K562 (cell line): ENCODE data around the gene TP53BP1. TPM values are rescaled to one million over a fixed set of nuclear protein-coding genes. Genes with fewer than 3 reads are reported as not detected.

ENCODE experiments used
- ATAC-seq: fragments of 200-7000 bp; cut with Tn5 transposase; 3 replicates; pipeline ENCODE4 v1.9.1; 2020; ENCODE audit warnings: moderate library complexity
- BruUV-seq: library from RNA; stranded (reverse); fragments of 400-500 nt; replicated peaks from 2 replicates; lab custom pipeline; 2021; lab: Mats Ljungman, UMichigan
- CTCF ChIA-PET: fragments of 300-600 bp; formaldehyde crosslinking; extraction: SDS; loops from one replicate; lab custom pipeline; 2021; ENCODE audit warnings: low intra/inter-chr PET ratio; lab: Yijun Ruan, JAX
- POLR2A ChIA-PET: fragments of 300-600, 350-650 bp; sonication (Branson Sonifier 250); formaldehyde crosslinking; extraction: SDS; loops from one replicate; lab custom pipeline; 2021; ENCODE audit warnings: antibody characterized with exemption, inconsistent platforms; lab: Yijun Ruan, JAX
- DNase-seq, 4 experiments: peaks; one replicate each; pipeline versions ENCODE4 v3.0.0 to v3.0.0-alpha.2; 2011 to 2018; ENCODE audit warnings: low spot score in 3 of 4, mixed read lengths in 3 of 4; ENCODE audit errors: extremely low read depth in 1 of 4
- FAIRE-seq: peaks from 2 replicates; lab custom pipeline; 2011; peaks lifted over from hg19 to GRCh38; lab: Jason Lieb, UNC
- H2AFZ ChIP-seq: 2 replicates; pipeline ENCODE4 v1.6.0; 2011; ENCODE audit warnings: low read depth, low read length, control low read depth, inconsistent platforms
- H3K27ac ChIP-seq: fragments of 200-600 bp; 3 replicates; pipeline ENCODE4 v1.8.0; 2011; ENCODE audit warnings: low read depth, mild to moderate bottlenecking, control low read depth, inconsistent platforms, low read length, moderate library complexity, mixed read lengths; ENCODE audit errors: extremely low read depth
- H3K27me3 ChIP-seq, 2 experiments: fragments of 300-600 bp in 1 of 2; 2 replicates in 1 of 2; 3 replicates in 1 of 2; pipeline versions ENCODE4 v1.6.0 to v1.8.0; 2011; ENCODE audit warnings: inconsistent platforms in 2 of 2, low read length in 2 of 2, mild to moderate bottlenecking in 1 of 2, mixed read lengths in 1 of 2, moderate library complexity in 1 of 2; ENCODE audit not compliant: control insufficient read depth in 2 of 2, insufficient read depth in 2 of 2
- H3K36me3 ChIP-seq: fragments of 300-600 bp; 3 replicates; pipeline ENCODE4 v1.8.0; 2011; ENCODE audit warnings: mild to moderate bottlenecking, low read length, inconsistent platforms; ENCODE audit not compliant: control insufficient read depth, insufficient read depth
- H3K4me1 ChIP-seq, 2 experiments: fragments of 200-600 bp in 1 of 2; replicated peaks in 1 of 2; 2 replicates in 1 of 2; 3 replicates in 1 of 2; pipeline versions ENCODE4 v1.5.1 to v1.8.0; 2011; ENCODE audit warnings: inconsistent platforms in 2 of 2, low read length in 2 of 2, mild to moderate bottlenecking in 1 of 2, mixed read lengths in 1 of 2, moderate library complexity in 1 of 2; ENCODE audit not compliant: control insufficient read depth in 2 of 2, insufficient read depth in 2 of 2
- H3K4me2 ChIP-seq: 2 replicates; pipeline ENCODE4 v1.6.1; 2011; ENCODE audit warnings: low read length, control low read depth, inconsistent platforms, mixed read lengths; ENCODE audit not compliant: insufficient read depth
- H3K4me3 ChIP-seq: fragments of 200-600 bp; sonication (generic), shearing (Covaris generic); 2 replicates; pipeline ENCODE4 v1.5.1; 2016; ENCODE audit warnings: control low read depth, inconsistent platforms
- H3K79me2 ChIP-seq: fragments of 200-600 bp; 3 replicates; pipeline ENCODE4 v1.8.0; 2011; ENCODE audit warnings: low read length, inconsistent platforms; ENCODE audit not compliant: control insufficient read depth, insufficient read depth
- H3K9ac ChIP-seq, 2 experiments: 2 replicates each; pipeline versions ENCODE4 v1.6.0 to v1.6.1; 2011; ENCODE audit warnings: low read depth in 2 of 2, low read length in 2 of 2, control low read depth in 1 of 2, inconsistent platforms in 1 of 2, mild to moderate bottlenecking in 1 of 2, mixed read lengths in 1 of 2; ENCODE audit not compliant: insufficient read depth in 1 of 2
- H3K9me1 ChIP-seq: one replicate; pipeline ENCODE4 v1.6.0; 2011; ENCODE audit warnings: inconsistent platforms, mild to moderate bottlenecking, low read length, moderate library complexity; ENCODE audit not compliant: control insufficient read depth, insufficient read depth
- H3K9me3 ChIP-seq: replicated peaks from 2 replicates; pipeline ENCODE4 v1.5.1; 2011; ENCODE audit warnings: low read depth, low read length, inconsistent platforms; ENCODE audit not compliant: control insufficient read depth, insufficient read depth
- H4K20me1 ChIP-seq: replicated peaks from 2 replicates; pipeline ENCODE4 v1.6.1; 2011; ENCODE audit warnings: low read length, inconsistent platforms, mixed read lengths; ENCODE audit not compliant: control insufficient read depth, insufficient read depth
- ELF1 ChIP-seq: fragments of 200-800 bp; sonication (Bioruptor generic); IDR thresholded peaks from 2 replicates; pipeline ENCODE4 v1.6.1; 2016; ENCODE audit warnings: missing genetic modification characterization, missing compliant biosample characterization
- HDAC8 ChIP-seq: fragments of 450-650 bp; IDR thresholded peaks from 2 replicates; pipeline ENCODE4 v1.6.1; 2016; ENCODE audit warnings: mild to moderate bottlenecking, missing genetic modification characterization, moderate library complexity, missing compliant biosample characterization
- HNRNPL ChIP-seq: fragments of 200-400 bp; formaldehyde crosslinking; IDR thresholded peaks from 2 replicates; pipeline ENCODE4 v1.6.1; 2017; ENCODE audit warnings: low read depth, mild to moderate bottlenecking, low read length
- POU5F1 ChIP-seq: fragments of 150-350 bp; IDR thresholded peaks from 2 replicates; pipeline ENCODE4 v1.6.1; 2014; ENCODE audit warnings: borderline replicate concordance, low read length, low read depth, mild to moderate bottlenecking; ENCODE audit not compliant: partially characterized antibody
- PRMT5 ChIP-seq: sonication (generic); formaldehyde crosslinking; IDR thresholded peaks from 2 replicates; pipeline ENCODE4 v1.5.0; 2020; ENCODE audit warnings: missing genetic modification reagents
- SMARCC2 ChIP-seq: fragments of 450-650 bp; IDR thresholded peaks from 2 replicates; pipeline ENCODE4 v1.6.1; 2017; ENCODE audit warnings: antibody characterized with exemption, moderate library complexity, mild to moderate bottlenecking, low read depth
- STAG1 ChIP-seq: sonication (generic); formaldehyde crosslinking; IDR thresholded peaks from 2 replicates; pipeline ENCODE4 v1.5.0; 2020; ENCODE audit warnings: missing genetic modification reagents, borderline replicate concordance
- TAF1 ChIP-seq: IDR thresholded peaks from 2 replicates; pipeline ENCODE4 v1.6.1; 2011; ENCODE audit warnings: mild to moderate bottlenecking, low read length, moderate library complexity; ENCODE audit not compliant: insufficient read depth, control insufficient read depth, severe bottlenecking; ENCODE audit errors: extremely low read depth
- XRCC5 ChIP-seq: fragments of 200-400 bp; formaldehyde crosslinking; IDR thresholded peaks from 2 replicates; pipeline ENCODE4 v1.6.1; 2017; ENCODE audit warnings: low read depth, mild to moderate bottlenecking, low read length
- ZBTB40 ChIP-seq, 2 experiments: fragments of 450-650 bp in 1 of 2; sonication (generic) in 1 of 2; formaldehyde crosslinking in 1 of 2; IDR thresholded peaks; 2 replicates each; pipeline versions ENCODE4 v1.7.1 to v1.9.0; 2016 to 2022; ENCODE audit warnings: inconsistent platforms in 1 of 2, mild to moderate bottlenecking in 1 of 2, missing genetic modification reagents in 1 of 2
- ZNF175 ChIP-seq: fragments of 200-800 bp; sonication (Bioruptor generic); IDR thresholded peaks from 2 replicates; pipeline ENCODE4 v1.6.1; 2016; ENCODE audit warnings: low read depth, mild to moderate bottlenecking, missing genetic modification characterization, missing compliant biosample characterization
- ZNF436 ChIP-seq: fragments of 250-450, 450-650 bp; sonication (Bioruptor Pico); formaldehyde crosslinking; IDR thresholded peaks from 2 replicates; pipeline ENCODE4 v1.7.0; 2020; ENCODE audit warnings: mild to moderate bottlenecking
- WGBS: fragments of 100-300 bp; shearing (Covaris generic); methylation state at CpG from one replicate; pipeline ENCODE4 v1.1.6; 2016; ENCODE audit warnings: low coverage, mixed read lengths; ENCODE audit not compliant: insufficient coverage; ENCODE audit errors: missing lambda C conversion rate; 5-methylcytosine and 5-hydroxymethylcytosine counted together
- in situ Hi-C: fragments of 300-500 bp; cut with MboI; formaldehyde crosslinking; loops from 4 replicates; pipeline ENCODE4 v1.15.0; 2018; ENCODE audit warnings: inconsistent platforms, mixed read lengths
- intact Hi-C: fragments of 100-400 bp; cut with micrococcal nuclease; formaldehyde crosslinking; loops from 2 replicates; pipeline ENCODE4 v1.14.2; 2022
- polyA plus RNA-seq, 8 experiments: library from polyadenylated mRNA; depleted of rRNA in 4 of 8; stranded (reverse) in 5 of 8; unstranded in 3 of 8; fragments of >200 nt; fragmentation: Nextera tagmentation in 2 of 8; fragmentation: Illumina TruSeq in 1 of 8; extraction: Ambion mirVana in 2 of 8; extraction: Trizol in 1 of 8; gene quantifications; 2 replicates each; pipeline versions ENCODE4 v1.2.1 to v1.2.3, GENCODE V29; 2011 to 2014; ENCODE audit warnings: inconsistent platforms in 1 of 8, missing spikeins in 1 of 8
- total RNA-seq, 7 experiments: library from RNA; depleted of rRNA in 6 of 7; stranded (reverse); fragments of >200 nt in 6 of 7; fragmentation: Illumina TruSeq in 2 of 7; extraction: Trizol in 2 of 7; gene quantifications; 2 replicates each; pipeline versions ENCODE4 v1.2.1 to v1.2.3, GENCODE V29; 2011 to 2021; ENCODE audit warnings: low replicate concordance in 1 of 7

TP53BP1 gene
- total and polyA plus RNA-seq, 9 of the 15 experiments (the other 6 are each of a cell fraction or from before 2014, with no cell fraction given): 5.7 to 63.3 (median 30.9) TPM

GRCh38 chr15:43463507-43463906 is 29.4 kb downstream of the TP53BP1 start:
- Histone ChIP-seq H3K79me2 (no peaks in the 10 kb centered on the region), H3K36me3 (peaks cover 54% of the 10 kb centered on the region), H3K4me3 (no peak overlapping the region), H3K4me2 (no peak overlapping the region), H3K9me3 (no peaks in the 10 kb centered on the region), H2AFZ (no peak overlapping the region), H3K9me1 (no peaks in the 10 kb centered on the region), H4K20me1 (no peaks in the 10 kb centered on the region), H3K9ac (no peak overlapping the region), H3K27ac (no peak overlapping the region), H3K4me1 (no peaks in the 10 kb centered on the region), H3K27me3 (no peaks in the 10 kb centered on the region)
- POLR2A ChIA-PET: interaction anchor here (0.9 kb wide), 1 partner anchor 9 kb away, joined by 3 read pairs; no protein-coding TSS in a partner anchor
- intact Hi-C loops (no loop called here), in situ Hi-C loops (no loop called here)
- 83% methylated on average over 1 of the region's 1 CpG for WGBS
- DNase-seq (no peak), FAIRE-seq (no peak), ATAC-seq (no peak)
- no TSS peak for BruUV-seq
- CTCF ChIA-PET: no interaction called here
- TF ChIP-seq POU5F1: no peak
- TF ChIP-seq PRMT5: no peak
- no peak for TF ChIP-seq HNRNPL
- TF ChIP-seq SMARCC2: no peak
- no peak for TF ChIP-seq ZBTB40 (IDR thresholded peaks at IDR 0.05)
- no peak for TF ChIP-seq ZBTB40 (CRISPR knock-in tag; IDR thresholded peaks at IDR 0.05)
- TF ChIP-seq XRCC5: no peak
- TF ChIP-seq ZNF436 (CRISPR knock-in tag): no peak
- no peak for TF ChIP-seq ELF1 (tag)
- no peak for TF ChIP-seq HDAC8 (tag)
- no peak for TF ChIP-seq STAG1 (CRISPR knock-in tag)
- no peak for TF ChIP-seq TAF1
- TF ChIP-seq ZNF175: no peak
